ENCODE data around the gene TNRC6A.
A peak's percentile ranks its signal among the peaks of the same experiment; 100 is the strongest.
"Not testable (repeated sequence)": the region's sequence is repeated elsewhere in the genome, so short reads cannot be mapped to it uniquely, and the experiment has no call there.

TNRC6A gene

GRCh38 chr16:24758373-24758772 lies 28.9 kb downstream of the TNRC6A start:
- no peak for DNase-seq (ENCODE audit: low spot score)

GRCh38 chr16:24759006-24759405 lies 29.6 kb downstream of the TNRC6A start:
- DNase-seq (ENCODE audit: low spot score), result no peak

GRCh38 chr16:24761526-24761925 lies 32.1 kb downstream of the TNRC6A start:
- no peak for DNase-seq (ENCODE audit: low spot score)

GRCh38 chr16:24764916-24765315 lies 35.5 kb downstream of the TNRC6A start:
- DNase-seq (ENCODE audit: low spot score), result no peak

GRCh38 chr16:24766057-24766456 lies 36.6 kb downstream of the TNRC6A start:
- DNase-seq (ENCODE audit: low spot score), result no peak

GRCh38 chr16:24769806-24770205 lies 40.4 kb downstream of the TNRC6A start:
- no peak for DNase-seq (ENCODE audit: low spot score)

GRCh38 chr16:24771132-24771778 lies 41.8 kb downstream of the TNRC6A start:
- no peak for DNase-seq (ENCODE audit: low spot score)

GRCh38 chr16:24771779-24772157 lies 42.3 kb downstream of the TNRC6A start:
- DNase-seq (ENCODE audit: low spot score), result no peak

- DNase-seq (ENCODE audit: low spot score), result no peak
Observed at GRCh38 chr16:24773771-24774427, 44.4 kb downstream of the TNRC6A start.

- no peak for DNase-seq (ENCODE audit: low spot score)
Observed at GRCh38 chr16:24774510-24774909, 45.1 kb downstream of the TNRC6A start.

GRCh38 chr16:24775455-24775854 lies 46.0 kb downstream of the TNRC6A start:
- DNase-seq (ENCODE audit: low spot score), result no peak

- DNase-seq (ENCODE audit: low spot score), result peak; percentile 47
Observed at GRCh38 chr16:24776501-24777220, 47.2 kb downstream of the TNRC6A start.

GRCh38 chr16:24778671-24779070 lies 49.2 kb downstream of the TNRC6A start:
- DNase-seq (ENCODE audit: low spot score), result no peak

- no peak for DNase-seq (ENCODE audit: low spot score)
Observed at GRCh38 chr16:24781256-24781655, 51.8 kb downstream of the TNRC6A start.

- no peak for DNase-seq (ENCODE audit: low spot score)
Observed at GRCh38 chr16:24784121-24784520, 54.7 kb downstream of the TNRC6A start.

- DNase-seq (ENCODE audit: low spot score), result no peak
Observed at GRCh38 chr16:24789881-24790280, 60.4 kb downstream of the TNRC6A start.

- DNase-seq (ENCODE audit: low spot score), result peak; percentile 20
Observed at GRCh38 chr16:24800586-24800985, 71.1 kb downstream of the TNRC6A start.

- DNase-seq (ENCODE audit: low spot score), result no peak
Observed at GRCh38 chr16:24801761-24802302, 72.4 kb downstream of the TNRC6A start.

GRCh38 chr16:24805484-24805883 lies 76.0 kb downstream of the TNRC6A start:
- no peak for DNase-seq (ENCODE audit: low spot score)

- no peak for DNase-seq (ENCODE audit: low spot score)
Observed at GRCh38 chr16:24807301-24807700, 77.8 kb downstream of the TNRC6A start.

- DNase-seq (ENCODE audit: low spot score), result no peak
Observed at GRCh38 chr16:24810951-24811843, 81.7 kb downstream of the TNRC6A start.

GRCh38 chr16:24812813-24813212 lies 83.4 kb downstream of the TNRC6A start:
- not testable (repeated sequence) for DNase-seq (ENCODE audit: low spot score)
